K562 (cell line): Measurements from ENCODE around the gene ANAPC16. TPM values are rescaled to one million over a fixed set of nuclear protein-coding genes. Genes with fewer than 3 reads are reported as not detected.

Experiments
- CREB1 ChIP-seq, 2 experiments: sonication (generic) in 1 of 2; formaldehyde crosslinking in 1 of 2; IDR thresholded peaks; 2 replicates each; pipeline versions ENCODE4 v1.6.1 to v1.8.0; 2012 to 2022; ENCODE audit warnings: inconsistent platforms in 1 of 2, mild to moderate bottlenecking in 1 of 2, missing genetic modification reagents in 1 of 2, moderate library complexity in 1 of 2
- E2F6 ChIP-seq, 2 experiments: IDR thresholded peaks; 2 replicates each; pipeline ENCODE4 v1.6.1; 2011; ENCODE audit warnings: borderline replicate concordance in 1 of 2, control low read depth in 1 of 2, low read depth in 1 of 2, low read length in 1 of 2, mild to moderate bottlenecking in 1 of 2, mixed read lengths in 1 of 2, moderate library complexity in 1 of 2; ENCODE audit not compliant: insufficient read depth in 1 of 2, insufficient read length in 1 of 2, poor library complexity in 1 of 2, severe bottlenecking in 1 of 2; ENCODE audit errors: extremely low read depth in 1 of 2
- FOXM1 ChIP-seq, 2 experiments: fragments of 450-650 bp in 1 of 2; sonication (generic) in 1 of 2; formaldehyde crosslinking in 1 of 2; IDR thresholded peaks; 2 replicates each; pipeline versions ENCODE4 v1.6.1 to v1.9.0; 2017 to 2022; ENCODE audit warnings: low read depth in 2 of 2, mild to moderate bottlenecking in 2 of 2, missing genetic modification reagents in 1 of 2, moderate library complexity in 1 of 2
- MCM5 ChIP-seq: fragments of 450-650 bp; IDR thresholded peaks from 2 replicates; pipeline ENCODE4 v1.6.1; 2016; ENCODE audit warnings: low read depth
- MGA ChIP-seq: fragments of 450-650 bp; IDR thresholded peaks from 2 replicates; pipeline ENCODE4 v1.6.1; 2016; ENCODE audit warnings: mild to moderate bottlenecking, moderate library complexity
- RAD21 ChIP-seq, 2 experiments: fragments of 250-450 bp in 1 of 2; fragments of 450-650 bp in 1 of 2; sonication (Bioruptor Pico) in 1 of 2; formaldehyde crosslinking in 1 of 2; IDR thresholded peaks in 1 of 2; conservative IDR thresholded peaks in 1 of 2; 2 replicates each; pipeline versions ENCODE4 v1.4.0 to v1.8.0; 2020 to 2022; ENCODE audit warnings: mild to moderate bottlenecking in 2 of 2, moderate library complexity in 1 of 2
- RBM25 ChIP-seq: fragments of 200-400 bp; formaldehyde crosslinking; IDR thresholded peaks from 2 replicates; pipeline ENCODE4 v1.6.1; 2018; ENCODE audit warnings: low read length, low read depth, moderate library complexity; ENCODE audit not compliant: severe bottlenecking
- SRSF3 ChIP-seq: fragments of 200-400 bp; formaldehyde crosslinking; IDR thresholded peaks from 2 replicates; pipeline ENCODE4 v1.6.1; 2016; ENCODE audit warnings: mild to moderate bottlenecking, low read length, moderate library complexity; ENCODE audit not compliant: insufficient read depth
- polyA plus RNA-seq, 8 experiments: library from polyadenylated mRNA; depleted of rRNA in 4 of 8; stranded (reverse) in 5 of 8; unstranded in 3 of 8; fragments of >200 nt; fragmentation: Nextera tagmentation in 2 of 8; fragmentation: Illumina TruSeq in 1 of 8; extraction: Ambion mirVana in 2 of 8; extraction: Trizol in 1 of 8; gene quantifications; 2 replicates each; pipeline versions ENCODE4 v1.2.1 to v1.2.3, GENCODE V29; 2011 to 2014; ENCODE audit warnings: inconsistent platforms in 1 of 8, missing spikeins in 1 of 8
- total RNA-seq, 7 experiments: library from RNA; depleted of rRNA in 6 of 7; stranded (reverse); fragments of >200 nt in 6 of 7; fragmentation: Illumina TruSeq in 2 of 7; extraction: Trizol in 2 of 7; gene quantifications; 2 replicates each; pipeline versions ENCODE4 v1.2.1 to v1.2.3, GENCODE V29; 2011 to 2021; ENCODE audit warnings: low replicate concordance in 1 of 7
- TF ChIP-seq, protein P1 (sequence below): IDR thresholded peaks from 3 replicates; pipeline ENCODE4 v1.6.1; 2011; ENCODE audit warnings: borderline replicate concordance, mild to moderate bottlenecking; ENCODE audit not compliant: insufficient read length, insufficient read depth

Gene ANAPC16
- total and polyA plus RNA-seq, 9 of the 15 experiments (the other 6 are each of a cell fraction or from before 2014, with no cell fraction given), result 42.6 to 208 (median 108) TPM

GRCh38 chr10:72215611-72216549, at the start of gene ANAPC16, which contains the start of gene ASCC1 (continued):
- TF ChIP-seq MGA (peak; percentile 91), RBM25 (no peak), SRSF3 (no peak), CREB1 (IDR thresholded peaks at IDR 0.05) (0 out of 2 replicates have a peak, but pooled peaks have one; percentile 36), CREB1 (CRISPR knock-in tag; IDR thresholded peaks at IDR 0.05) (peak; percentile 56; the same call in 1 of the 2 replicates), FOXM1 (IDR thresholded peaks at IDR 0.05; ENCODE audit: low read depth) (no peak), FOXM1 (CRISPR knock-in tag; IDR thresholded peaks at IDR 0.05; ENCODE audit: low read depth) (0 out of 2 replicates have a peak, but pooled peaks have one; percentile 76), MCM5 (no peak), RAD21 (CRISPR knock-in tag; conservative IDR thresholded peaks at IDR 0.05 in 1 of 2, IDR thresholded peaks at IDR 0.05 in 1 of 2) (peak; percentile 10 to 34; a peak in 1 of 4 replicates), E2F6 (IDR thresholded peaks at IDR 0.05; ENCODE audit: borderline replicate concordance in 1 of 2, extremely low read depth in 1 of 2, insufficient read depth in 1 of 2, insufficient read length in 1 of 2, low read depth in 1 of 2, low read length in 1 of 2, poor library complexity in 1 of 2, severe bottlenecking in 1 of 2) (peak; percentile 78 to 83)
- TF ChIP-seq, protein P1, sequence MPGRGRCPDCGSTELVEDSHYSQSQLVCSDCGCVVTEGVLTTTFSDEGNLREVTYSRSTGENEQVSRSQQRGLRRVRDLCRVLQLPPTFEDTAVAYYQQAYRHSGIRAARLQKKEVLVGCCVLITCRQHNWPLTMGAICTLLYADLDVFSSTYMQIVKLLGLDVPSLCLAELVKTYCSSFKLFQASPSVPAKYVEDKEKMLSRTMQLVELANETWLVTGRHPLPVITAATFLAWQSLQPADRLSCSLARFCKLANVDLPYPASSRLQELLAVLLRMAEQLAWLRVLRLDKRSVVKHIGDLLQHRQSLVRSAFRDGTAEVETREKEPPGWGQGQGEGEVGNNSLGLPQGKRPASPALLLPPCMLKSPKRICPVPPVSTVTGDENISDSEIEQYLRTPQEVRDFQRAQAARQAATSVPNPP, result no peak
